IMR-90 (cell line): ENCODE measurements around the gene COL1A1. TPM values are rescaled to one million over a fixed set of nuclear protein-coding genes. Genes with fewer than 3 reads are reported as not detected.

Experiments
- ATAC-seq: fragments of 200-7000 bp; cut with Tn5 transposase; 2 replicates; pipeline ENCODE4 v1.9.1; 2020; ENCODE audit warnings: low read depth, mild to moderate bottlenecking, moderate library complexity
- BruUV-seq: library from RNA; stranded (reverse); fragments of 400-500 nt; replicated peaks from 2 replicates; lab custom pipeline; 2021; lab: Mats Ljungman, UMichigan
- CTCF ChIA-PET: fragments of 300-600 bp; formaldehyde crosslinking; extraction: SDS; loops from one replicate; lab custom pipeline; 2021; ENCODE audit warnings: antibody characterized with exemption; lab: Yijun Ruan, JAX
- POLR2A ChIA-PET: fragments of 300-600 bp; sonication (Branson Sonifier 250); formaldehyde crosslinking; loops from one replicate; lab custom pipeline; 2022; ENCODE audit warnings: antibody characterized with exemption; ENCODE audit not compliant: unreplicated experiment; lab: Charles Lee
- DNase-seq: peaks from one replicate; pipeline ENCODE4 v3.0.0; 2013
- H2AFZ ChIP-seq: replicated peaks from 2 replicates; pipeline ENCODE3; 2013; ENCODE audit warnings: low read length, mild to moderate bottlenecking; ENCODE audit not compliant: poor library complexity
- H2AK5ac ChIP-seq: 2 replicates; pipeline ENCODE4 v1.6.1; 2013; ENCODE audit warnings: low read depth, low read length, inconsistent platforms
- H2AK9ac ChIP-seq: replicated peaks from 2 replicates; pipeline ENCODE3; 2013; ENCODE audit warnings: mild to moderate bottlenecking, low read depth, low read length, moderate library complexity; ENCODE audit not compliant: poor library complexity
- H2BK120ac ChIP-seq: 2 replicates; pipeline ENCODE4 v1.6.1; 2013; ENCODE audit warnings: low read depth, low read length, inconsistent platforms
- H2BK15ac ChIP-seq: 3 replicates; pipeline ENCODE4 v1.6.1; 2013; ENCODE audit warnings: low read depth, low read length, inconsistent platforms
- H2BK20ac ChIP-seq: 2 replicates; pipeline ENCODE4 v1.6.1; 2013; ENCODE audit warnings: low read depth, mild to moderate bottlenecking, inconsistent platforms, low read length, moderate library complexity
- H2BK5ac ChIP-seq: 2 replicates; pipeline ENCODE4 v1.6.1; 2013; ENCODE audit warnings: mild to moderate bottlenecking, low read depth, low read length, inconsistent platforms; ENCODE audit not compliant: poor library complexity, severe bottlenecking
- H3K14ac ChIP-seq: replicated peaks from 2 replicates; pipeline ENCODE4 v1.6.1; 2013; ENCODE audit warnings: low read depth, low read length, inconsistent platforms
- H3K18ac ChIP-seq: 2 replicates; pipeline ENCODE4 v1.6.1; 2013; ENCODE audit warnings: low read depth, low read length, control low read depth
- H3K23ac ChIP-seq: 2 replicates; pipeline ENCODE4 v1.6.1; 2013; ENCODE audit warnings: low read depth, low read length, inconsistent platforms
- H3K27ac ChIP-seq: 2 replicates; pipeline ENCODE4 v1.5.1; 2013; ENCODE audit warnings: mild to moderate bottlenecking, control low read depth, low read length; ENCODE audit not compliant: insufficient read depth
- H3K27me3 ChIP-seq: 2 replicates; pipeline ENCODE4 v1.6.1; 2013; ENCODE audit warnings: low read length; ENCODE audit not compliant: control insufficient read depth, insufficient read depth
- H3K36me3 ChIP-seq: 2 replicates; pipeline ENCODE4 v1.6.1; 2013; ENCODE audit warnings: low read length, mixed read lengths; ENCODE audit not compliant: control insufficient read depth, insufficient read depth
- H3K4ac ChIP-seq: 2 replicates; pipeline ENCODE4 v1.6.1; 2013; ENCODE audit warnings: low read depth, low read length, inconsistent platforms
- H3K4me1 ChIP-seq: 2 replicates; pipeline ENCODE4 v1.6.1; 2013; ENCODE audit warnings: low read length, mixed read lengths; ENCODE audit not compliant: control insufficient read depth, insufficient read depth
- H3K4me2 ChIP-seq: 2 replicates; pipeline ENCODE4 v1.6.1; 2013; ENCODE audit warnings: low read depth, mild to moderate bottlenecking, control low read depth, low read length, moderate library complexity
- H3K4me3 ChIP-seq: 2 replicates; pipeline ENCODE4 v1.5.1; 2013; ENCODE audit warnings: low read depth, mild to moderate bottlenecking, control low read depth, low read length, moderate library complexity; ENCODE audit not compliant: insufficient read depth
- H3K56ac ChIP-seq: 2 replicates; pipeline ENCODE4 v1.6.1; 2013; ENCODE audit warnings: low read length, inconsistent platforms; ENCODE audit not compliant: insufficient read depth; ENCODE audit errors: extremely low read depth
- H3K79me1 ChIP-seq, 2 experiments: 2 replicates each; pipeline ENCODE4 v1.6.1; 2013; ENCODE audit warnings: low read length in 2 of 2, inconsistent platforms in 1 of 2, low read depth in 1 of 2
- H3K9ac ChIP-seq: 2 replicates; pipeline ENCODE4 v1.6.1; 2013; ENCODE audit warnings: low read depth, low read length, control low read depth
- H3K9me1 ChIP-seq: 2 replicates; pipeline ENCODE4 v1.6.1; 2013; ENCODE audit warnings: low read length, inconsistent platforms; ENCODE audit not compliant: insufficient read depth
- H3K9me3 ChIP-seq: 2 replicates; pipeline ENCODE4 v1.6.1; 2013; ENCODE audit warnings: low read length; ENCODE audit not compliant: control insufficient read depth, insufficient read depth
- H4K20me1 ChIP-seq: 2 replicates; pipeline ENCODE4 v1.6.1; 2013; ENCODE audit warnings: low read length, inconsistent platforms; ENCODE audit not compliant: insufficient read depth
- H4K5ac ChIP-seq: 2 replicates; pipeline ENCODE4 v1.6.1; 2013; ENCODE audit warnings: mild to moderate bottlenecking, low read depth, low read length, control low read depth
- H4K8ac ChIP-seq, 2 experiments: 2 replicates each; pipeline ENCODE4 v1.6.1; 2013; ENCODE audit warnings: low read depth in 2 of 2, low read length in 2 of 2, control low read depth in 1 of 2, inconsistent platforms in 1 of 2
- H4K91ac ChIP-seq: 2 replicates; pipeline ENCODE4 v1.6.1; 2013; ENCODE audit warnings: low read depth, low read length, inconsistent platforms; ENCODE audit not compliant: insufficient read depth
- MAFK ChIP-seq: IDR thresholded peaks from 2 replicates; pipeline ENCODE4 v1.6.1; 2012; ENCODE audit warnings: low read depth, low read length, improper control_type of control experiment
- RAD21 ChIP-seq: IDR thresholded peaks from 2 replicates; pipeline ENCODE4 v1.6.1; 2012; ENCODE audit warnings: low read length, improper control_type of control experiment
- WGBS, 2 experiments: methylation state at CpG; one replicate each; pipeline versions ENCODE4 v1.1.5 to v1.1.7; 2013; ENCODE audit warnings: missing lambda C conversion rate in 2 of 2; ENCODE audit not compliant: insufficient read length in 1 of 2; ENCODE audit errors: extremely low coverage in 2 of 2; 5-methylcytosine and 5-hydroxymethylcytosine counted together
- dilution Hi-C: fragments of 300-500 bp; cut with HindIII; formaldehyde crosslinking; loops from one replicate; pipeline ENCODE4 v1.14.3; 2018; ENCODE audit warnings: low sequenced_read_pairs; ENCODE audit not compliant: unreplicated experiment
- in situ Hi-C: fragments of 300-500 bp; cut with MboI; formaldehyde crosslinking; loops from 3 replicates; pipeline ENCODE4 v1.14.3; 2019; ENCODE audit warnings: low sequenced_read_pairs, inconsistent platforms, mixed read lengths
- intact Hi-C: fragments of 100-400 bp; cut with micrococcal nuclease; formaldehyde crosslinking; loops from 2 replicates; pipeline ENCODE4 v1.10.0; 2022
- polyA plus RNA-seq, 3 experiments: library from polyadenylated mRNA; depleted of rRNA; stranded (reverse); fragments of >200 nt; gene quantifications; 2 replicates each; pipeline ENCODE4 v1.2.3, GENCODE V29; 2012; ENCODE audit warnings: low replicate concordance in 1 of 3
- total RNA-seq: library from RNA; depleted of rRNA; stranded (reverse); fragments of >200 nt; gene quantifications from 2 replicates; pipeline ENCODE4 v1.2.3, GENCODE V29; 2012

The COL1A1 gene
- total and polyA plus RNA-seq, 2 of the 4 experiments (the other 2 are of a cell fraction), result 2,180 to 4,350 TPM

DNA sequence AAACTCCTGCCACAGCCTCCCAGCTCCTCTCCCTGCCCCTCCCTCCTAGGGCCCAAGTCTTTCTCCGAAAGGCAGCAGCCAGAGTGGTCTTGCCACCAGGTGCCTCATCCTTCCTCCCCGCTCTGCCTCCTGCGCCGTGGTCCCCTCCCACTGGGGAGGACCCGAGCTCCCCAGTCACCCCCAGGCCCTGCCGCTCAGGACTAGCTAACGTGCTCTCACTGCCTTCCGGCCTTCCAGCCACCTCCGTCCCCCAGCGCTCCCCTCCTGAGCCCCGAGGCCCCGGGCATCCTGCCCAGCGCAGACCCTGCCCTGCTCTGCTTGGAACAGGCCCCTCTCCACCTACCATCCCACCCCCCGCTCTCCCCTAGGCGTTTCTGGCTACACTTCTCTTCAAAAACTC, 19.4 kb upstream of the COL1A1 start:
- ChIA-PET CTCF (no interaction called here), POLR2A (interaction anchor here (0.9 to 3.2 kb wide), 6 partner anchors 11 to 31 kb away, joined by 3 to 35 read pairs (median 10); partner anchors contain the start of gene COL1A1)
- Histone ChIP-seq H3K18ac (peak overlapping the region; percentile 94), H3K56ac (no peak overlapping the region; the same call in 1 of the 2 replicates), H3K4ac (peak overlapping the region; percentile 93), H2BK120ac (peak overlapping the region; percentile 94), H4K8ac (peak overlapping the region; percentile 62 to 93; a peak in 3 of 4 replicates), H4K91ac (peak overlapping the region; percentile 96), H2BK5ac (peak overlapping the region; percentile 95), H4K5ac (peak overlapping the region; percentile 86), H2BK20ac (peak overlapping the region; percentile 92), H3K27ac (peak overlapping the region; percentile 87), H3K9me3 (peaks cover 4% of the 10 kb centered on the region), H3K9me1 (peaks cover 19% of the 10 kb centered on the region), H2AK5ac (peak overlapping the region; percentile 84), H3K79me1 (peaks cover 13 to 48% of the 10 kb centered on the region in 2 experiments; a peak in 3 of 4 replicates), H2AK9ac (peak overlapping the region; percentile 10), H3K4me2 (no peak overlapping the region), H3K23ac (0 out of 2 replicates have a peak overlapping the region, but pooled peaks have one; percentile 16), H3K4me3 (no peak overlapping the region), H3K36me3 (no peaks in the 10 kb centered on the region), H2BK15ac (peak overlapping the region; percentile 87; the same call in 2 of the 3 replicates), H3K14ac (peak overlapping the region; percentile 94), H3K4me1 (peaks cover 37% of the 10 kb centered on the region), H3K27me3 (no peaks in the 10 kb centered on the region), H2AFZ (peak overlapping the region; percentile 60), H3K9ac (peak overlapping the region; percentile 73), H4K20me1 (peaks cover 4% of the 10 kb centered on the region; the same call in 1 of the 2 replicates)
- dilution Hi-C loops, result no loop called here
- ATAC-seq, result no peak
- intact Hi-C loops, result no loop called here
- 72% methylated on average over 6 of the region's 15 CpGs; no CpG with 5 or more reads in 1 of the 2 experiments for WGBS, 2 experiments
- no peak for DNase-seq
- in situ Hi-C loops, result no loop called here
- no TSS peak for BruUV-seq
- no peak for TF ChIP-seq MAFK
- TF ChIP-seq RAD21, result no peak
